Amniotic stem cell (primary cell): ENCODE results near the gene UCK1.

Experiments used
- DNase-seq: peaks from one replicate; lab custom pipeline; 2025; lab: John Stamatoyannopoulos, UW

Gene UCK1

GRCh38 chr9:131530920-131531832 lies at the start of gene UCK1:
Gene UCK1, minus strand, starts transcription at chr9:131531263. Its CDS starts 89 bp downstream, at chr9:131531174.
- DNase-seq = peak; percentile 16

DNA sequence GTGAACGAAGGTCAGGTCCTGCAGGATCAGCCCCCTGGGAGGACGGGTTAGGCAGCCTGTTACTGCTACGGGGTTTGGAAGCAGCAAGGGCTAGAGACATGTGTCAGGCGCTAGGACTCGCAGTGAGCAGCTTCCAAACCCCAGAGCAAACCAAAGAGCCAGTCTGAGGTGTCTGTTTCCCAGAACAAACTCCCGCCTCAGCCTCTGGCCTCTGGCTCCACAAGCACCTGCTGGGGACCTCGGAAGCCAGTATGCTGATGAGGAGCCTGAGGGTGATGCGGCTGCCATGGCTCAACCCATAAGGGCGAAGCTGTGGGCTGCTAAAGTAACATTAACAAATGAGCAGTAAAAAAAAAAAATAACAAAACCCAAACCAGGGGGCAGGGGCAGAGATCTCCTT lies 49.3 kb upstream of the UCK1 start:
- DNase-seq = no peak

GRCh38 chr9:131579789-131580211 lies 48.7 kb upstream of the UCK1 start:
- DNase-seq = no peak

GRCh38 chr9:131578731-131579504 lies 47.9 kb upstream of the UCK1 start:
- DNase-seq = no peak

GRCh38 chr9:131578021-131578420 lies 47.0 kb upstream of the UCK1 start:
- no peak for DNase-seq

- DNase-seq = no peak
Measured at GRCh38 chr9:131577005-131578000, 46.2 kb upstream of the UCK1 start.

GRCh38 chr9:131575946-131576853 lies 45.1 kb upstream of the UCK1 start:
- DNase-seq = no peak

GRCh38 chr9:131574730-131575640 lies 43.9 kb upstream of the UCK1 start:
- no peak for DNase-seq

- DNase-seq = no peak
Measured at GRCh38 chr9:131567910-131568309, 36.8 kb upstream of the UCK1 start.

- DNase-seq = no peak
Measured at GRCh38 chr9:131566158-131566557, 35.1 kb upstream of the UCK1 start.

GRCh38 chr9:131565369-131565768 lies 34.3 kb upstream of the UCK1 start:
- no peak for DNase-seq

- no peak for DNase-seq
Measured at GRCh38 chr9:131562032-131562959, 31.2 kb upstream of the UCK1 start.

DNA sequence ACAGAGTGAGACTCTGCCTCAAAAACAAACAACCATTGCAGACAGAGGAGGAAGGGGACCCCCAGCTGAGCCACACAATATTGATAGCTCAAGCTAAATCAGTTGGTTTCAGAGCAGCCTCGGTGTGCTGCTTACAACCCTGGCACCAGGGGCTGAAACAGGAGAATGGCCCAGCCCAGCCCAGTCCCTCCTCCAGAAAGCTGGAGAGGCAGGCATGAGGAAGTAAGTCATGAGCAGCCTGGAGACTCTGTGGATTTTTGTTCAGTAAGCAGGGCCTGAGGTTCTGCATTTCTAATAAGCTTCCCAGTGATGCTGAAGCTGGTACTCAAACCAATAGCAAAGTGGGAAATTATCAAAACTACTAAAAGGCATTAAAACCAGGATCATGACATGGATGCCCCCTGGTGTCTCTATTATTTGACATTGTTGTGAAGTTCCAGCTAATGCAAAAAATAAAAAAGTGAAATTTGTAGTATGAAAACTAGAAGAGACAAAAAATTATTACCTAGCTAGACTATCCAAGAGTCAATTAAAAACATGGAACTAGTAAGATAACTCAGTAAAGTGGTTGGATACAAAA lies 28.4 kb upstream of the UCK1 start:
- DNase-seq = no peak

DNA sequence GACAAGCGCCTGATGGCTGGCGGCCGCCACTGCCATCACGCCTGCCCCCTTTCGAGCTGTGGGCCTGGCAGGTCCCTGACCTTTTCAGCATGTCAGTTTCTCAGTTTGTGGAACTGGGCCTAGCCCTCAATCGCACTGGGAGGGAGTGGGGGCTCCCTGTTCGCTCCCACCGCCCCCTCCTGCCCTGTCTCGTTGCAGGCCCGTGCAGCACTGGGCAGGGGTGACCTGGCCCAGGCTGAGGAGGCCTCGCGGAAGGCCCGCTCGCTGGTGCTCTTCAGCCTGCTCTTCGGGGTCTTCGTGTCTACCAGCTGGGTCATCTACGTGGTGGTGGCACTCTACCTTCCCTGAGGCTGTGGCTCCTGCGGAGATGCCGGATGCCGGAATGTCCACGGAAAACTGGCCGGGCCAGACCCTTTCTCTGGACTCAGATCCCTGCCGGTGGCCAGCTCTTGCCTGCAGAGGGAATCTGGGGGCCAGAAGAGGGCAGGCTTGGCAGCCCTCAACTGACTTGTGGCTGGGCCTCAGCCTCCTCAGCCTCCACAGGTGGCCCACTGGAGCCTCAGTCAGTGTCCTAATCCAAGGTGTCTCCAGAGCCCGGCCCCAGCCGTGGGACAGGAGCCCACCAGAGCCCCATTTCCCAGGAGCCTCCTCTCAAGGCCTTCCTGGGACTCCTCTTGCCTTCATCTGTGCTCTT lies 26.9 kb upstream of the UCK1 start:
- no peak for DNase-seq

GRCh38 chr9:131555841-131556673 lies 25.0 kb upstream of the UCK1 start:
- no peak for DNase-seq

DNA sequence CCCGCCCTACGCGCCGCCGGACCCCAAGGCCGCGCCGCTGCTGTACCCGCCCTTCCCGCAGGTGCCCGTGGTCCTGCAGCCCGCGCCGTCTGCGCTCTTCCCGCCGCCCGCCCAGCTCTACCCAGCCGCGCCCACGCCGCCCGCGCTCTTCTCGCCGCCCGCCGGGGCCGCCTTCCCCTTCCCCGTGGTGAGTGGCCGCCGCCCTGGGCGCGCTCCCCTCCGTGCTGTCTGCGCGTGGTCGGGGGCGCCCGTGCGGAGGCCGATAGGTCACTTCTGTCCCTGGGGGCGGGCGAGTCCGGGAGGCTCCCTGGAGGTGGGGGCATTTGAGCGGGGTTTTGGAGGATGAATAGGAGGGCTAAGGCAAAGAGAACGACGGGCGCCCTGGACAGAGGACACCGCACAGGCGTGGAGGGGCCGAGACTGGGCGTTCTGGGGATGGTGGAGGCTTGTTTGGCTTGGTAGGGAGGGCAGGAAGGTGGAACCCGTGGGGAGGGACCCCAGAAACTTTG lies 23.8 kb upstream of the UCK1 start:
- no peak for DNase-seq
